OCI-LY1 (cell line): ENCODE data around the gene NKD1.
"Not testable (repeated sequence)": the region's sequence is repeated elsewhere in the genome, so short reads cannot be mapped to it uniquely, and the experiment has no call there.

Experiments
- H2AFZ ChIP-seq: fragments of 200-600 bp; sonication (generic), shearing (Covaris generic); 2 replicates; pipeline ENCODE4 v1.6.0; 2014; ENCODE audit warnings: antibody characterized with exemption, mild to moderate bottlenecking, low read length
- H3F3A ChIP-seq: fragments of 200-600 bp; sonication (generic), shearing (Covaris generic); 2 replicates; pipeline ENCODE4 v1.6.0; 2014; ENCODE audit warnings: mild to moderate bottlenecking, antibody characterized with exemption, low read length, moderate library complexity; ENCODE audit not compliant: insufficient read depth
- H3K27ac ChIP-seq: fragments of 200-600 bp; sonication (generic); 2 replicates; pipeline ENCODE4 v1.5.1; 2014; ENCODE audit warnings: low read length, mixed run types, mild to moderate bottlenecking, low read depth; ENCODE audit not compliant: poor library complexity, severe bottlenecking
- H3K27me3 ChIP-seq: fragments of 200-600 bp; sonication (generic); 2 replicates; pipeline ENCODE4 v1.6.0; 2014; ENCODE audit warnings: antibody characterized with exemption, mild to moderate bottlenecking, low read length, moderate library complexity; ENCODE audit not compliant: insufficient read depth
- H3K36me3 ChIP-seq: fragments of 200-600 bp; sonication (generic); 2 replicates; pipeline ENCODE4 v1.6.1; 2014; ENCODE audit warnings: mild to moderate bottlenecking, antibody characterized with exemption, low read length, moderate library complexity, mixed read lengths; ENCODE audit not compliant: insufficient read depth
- H3K4me1 ChIP-seq: fragments of 200-600 bp; sonication (generic); 2 replicates; pipeline ENCODE4 v1.5.1; 2014; ENCODE audit warnings: mild to moderate bottlenecking, low read length, moderate library complexity; ENCODE audit not compliant: insufficient read depth, severe bottlenecking
- H3K4me2 ChIP-seq: fragments of 200-600 bp; sonication (generic), shearing (Covaris generic); 2 replicates; pipeline ENCODE4 v1.6.1; 2014; ENCODE audit warnings: low read length
- H3K4me3 ChIP-seq: fragments of 200-600 bp; sonication (generic); 2 replicates; pipeline ENCODE4 v1.5.1; 2014; ENCODE audit warnings: low read length, low read depth, mild to moderate bottlenecking, mixed read lengths; ENCODE audit not compliant: poor library complexity, severe bottlenecking
- H3K79me2 ChIP-seq: fragments of 200-600 bp; shearing (Covaris generic); 2 replicates; pipeline ENCODE4 v1.6.1; 2016; ENCODE audit warnings: mixed run types, low read length, mixed read lengths; ENCODE audit not compliant: insufficient read depth
- H3K9ac ChIP-seq: fragments of 200-600 bp; sonication (generic), shearing (Covaris generic); 2 replicates; pipeline ENCODE4 v1.6.1; 2014; ENCODE audit warnings: mild to moderate bottlenecking, low read length, mixed read lengths
- H3K9me2 ChIP-seq: fragments of 200-600 bp; sonication (generic), shearing (Covaris generic); 2 replicates; pipeline ENCODE4 v1.6.1; 2014; ENCODE audit warnings: low read depth, mild to moderate bottlenecking, low read length, mixed read lengths
- H3K9me3 ChIP-seq: fragments of 200-600 bp; shearing (Covaris generic); 2 replicates; pipeline ENCODE4 v1.6.1; 2014; ENCODE audit warnings: low read length, mixed read lengths
- H4K20me1 ChIP-seq: fragments of 200-600 bp; sonication (generic), shearing (Covaris generic); 2 replicates; pipeline ENCODE4 v1.6.0; 2016; ENCODE audit warnings: mild to moderate bottlenecking, low read length; ENCODE audit not compliant: insufficient read depth
- EZH2 ChIP-seq: fragments of 200-600 bp; sonication (generic), shearing (Covaris generic); IDR thresholded peaks from 2 replicates; pipeline ENCODE4 v1.8.0; 2017; ENCODE audit warnings: borderline replicate concordance, mixed run types, mild to moderate bottlenecking, antibody characterized with exemption, low read length, moderate library complexity, mixed read lengths
- TF ChIP-seq, protein P1 (sequence below): fragments of 200-600 bp; sonication (generic), shearing (Covaris generic); IDR thresholded peaks from 2 replicates; pipeline ENCODE4 v1.5.1; 2017; ENCODE audit warnings: mild to moderate bottlenecking, antibody characterized with exemption, low read length, moderate library complexity, mixed read lengths

Gene NKD1

DNA sequence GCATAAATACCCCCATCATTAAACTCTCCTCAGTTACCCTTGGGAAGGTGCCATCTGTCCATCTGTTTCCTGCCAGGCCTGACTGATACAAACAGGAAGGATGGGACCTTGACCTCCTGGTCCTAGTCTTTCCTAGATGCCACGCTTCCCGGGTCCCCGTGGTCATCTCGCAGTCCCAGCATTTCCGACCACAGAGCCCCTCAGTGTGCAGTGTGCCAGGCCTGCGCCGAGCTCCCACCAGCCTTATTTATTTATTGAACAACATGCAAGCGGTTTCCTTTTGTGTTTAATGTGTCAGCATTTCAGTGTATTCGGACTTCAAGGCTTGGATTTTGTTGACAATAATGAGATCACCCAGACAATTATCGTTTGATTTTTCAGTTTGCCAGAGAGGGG, 45.6 kb upstream of the NKD1 start:
- no peaks in the 10 kb centered on the region for H3K36me3 ChIP-seq
- H3K4me2 ChIP-seq, result no peak overlapping the region
- no peaks in the 10 kb centered on the region for H3K27me3 ChIP-seq
- no peak overlapping the region for H3K4me3 ChIP-seq
- H3K9me3 ChIP-seq, result no peaks in the 10 kb centered on the region
- H3K27ac ChIP-seq, result no peak overlapping the region
- no peaks in the 10 kb centered on the region for H3K4me1 ChIP-seq
- H4K20me1 ChIP-seq, result no peaks in the 10 kb centered on the region
- H3K9me2 ChIP-seq, result no peaks in the 10 kb centered on the region
- no peak for TF ChIP-seq EZH2
- TF ChIP-seq, protein P1, sequence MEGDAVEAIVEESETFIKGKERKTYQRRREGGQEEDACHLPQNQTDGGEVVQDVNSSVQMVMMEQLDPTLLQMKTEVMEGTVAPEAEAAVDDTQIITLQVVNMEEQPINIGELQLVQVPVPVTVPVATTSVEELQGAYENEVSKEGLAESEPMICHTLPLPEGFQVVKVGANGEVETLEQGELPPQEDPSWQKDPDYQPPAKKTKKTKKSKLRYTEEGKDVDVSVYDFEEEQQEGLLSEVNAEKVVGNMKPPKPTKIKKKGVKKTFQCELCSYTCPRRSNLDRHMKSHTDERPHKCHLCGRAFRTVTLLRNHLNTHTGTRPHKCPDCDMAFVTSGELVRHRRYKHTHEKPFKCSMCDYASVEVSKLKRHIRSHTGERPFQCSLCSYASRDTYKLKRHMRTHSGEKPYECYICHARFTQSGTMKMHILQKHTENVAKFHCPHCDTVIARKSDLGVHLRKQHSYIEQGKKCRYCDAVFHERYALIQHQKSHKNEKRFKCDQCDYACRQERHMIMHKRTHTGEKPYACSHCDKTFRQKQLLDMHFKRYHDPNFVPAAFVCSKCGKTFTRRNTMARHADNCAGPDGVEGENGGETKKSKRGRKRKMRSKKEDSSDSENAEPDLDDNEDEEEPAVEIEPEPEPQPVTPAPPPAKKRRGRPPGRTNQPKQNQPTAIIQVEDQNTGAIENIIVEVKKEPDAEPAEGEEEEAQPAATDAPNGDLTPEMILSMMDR, result no peak
- H2AFZ ChIP-seq, result no peak overlapping the region
- no peak overlapping the region for H3K9ac ChIP-seq
- no peaks in the 10 kb centered on the region for H3K79me2 ChIP-seq
- H3F3A ChIP-seq, result no peaks in the 10 kb centered on the region

DNA sequence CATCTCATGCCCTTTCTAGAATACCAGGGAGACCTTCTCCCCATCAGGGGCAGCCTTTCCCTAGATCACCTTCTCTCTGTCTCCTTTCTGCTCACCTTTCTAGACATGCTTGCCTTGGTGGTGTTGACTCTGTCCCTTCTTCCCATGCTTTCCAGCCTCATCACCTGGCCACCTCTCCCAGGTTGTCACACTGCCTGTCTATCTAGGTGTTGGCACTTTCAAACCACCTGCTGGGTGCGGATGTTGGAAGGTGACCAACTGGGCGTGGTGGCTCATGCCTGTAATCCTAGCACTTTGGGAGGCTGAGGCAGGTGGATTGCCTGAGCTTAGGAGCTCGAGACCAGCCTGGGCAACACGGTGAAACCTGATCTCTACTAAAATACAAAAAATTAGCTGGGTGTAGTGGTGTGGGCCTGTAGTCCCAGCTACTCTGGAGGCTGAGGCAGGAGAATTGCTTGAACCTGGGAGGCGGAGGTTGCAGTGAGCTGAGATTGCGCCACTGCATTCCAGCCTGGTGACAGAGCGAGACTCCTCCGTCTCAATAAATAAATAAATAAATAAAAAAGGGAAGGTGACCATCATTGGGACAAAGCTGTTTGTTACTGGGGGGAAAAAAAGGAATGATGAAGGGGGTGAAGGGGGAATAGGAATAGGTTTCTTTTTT, 44.2 kb upstream of the NKD1 start:
- H3K9ac ChIP-seq, result not testable (repeated sequence)

DNA sequence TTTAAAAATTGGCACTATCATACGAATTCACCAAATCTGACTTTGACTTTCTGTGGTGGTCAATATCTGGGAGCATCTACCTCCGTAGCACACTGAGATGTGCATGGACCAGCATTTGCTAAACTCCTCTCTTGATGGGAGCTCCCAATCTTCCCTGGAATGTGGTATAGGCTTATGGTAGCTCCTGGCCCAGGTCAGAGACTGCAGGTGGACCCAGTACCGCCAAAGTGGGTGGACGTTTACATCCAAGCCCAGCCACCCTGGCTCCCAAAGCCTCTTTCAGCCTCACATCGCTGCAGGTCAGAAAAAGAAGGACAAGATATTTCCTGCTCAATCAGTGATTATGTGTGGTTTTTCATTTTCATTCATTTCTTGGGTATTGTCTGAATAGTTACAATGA, 43.1 kb upstream of the NKD1 start:
- no peak overlapping the region for H2AFZ ChIP-seq
- H3K9me2 ChIP-seq, result no peaks in the 10 kb centered on the region
- no peak overlapping the region for H3K9ac ChIP-seq

More for the DNA sequence above, 44.2 kb upstream of the NKD1 start:
- not testable (repeated sequence) for H3K79me2 ChIP-seq, H3K9me2 ChIP-seq, H3K9me3 ChIP-seq, H3K36me3 ChIP-seq, H3K27ac ChIP-seq, H3K27me3 ChIP-seq, H4K20me1 ChIP-seq, H3F3A ChIP-seq, H2AFZ ChIP-seq, H3K4me3 ChIP-seq, H3K4me2 ChIP-seq, H3K4me1 ChIP-seq

More for the DNA sequence above, 43.1 kb upstream of the NKD1 start:
- H3K36me3 ChIP-seq, result no peaks in the 10 kb centered on the region
- no peaks in the 10 kb centered on the region for H3K9me3 ChIP-seq
- no peaks in the 10 kb centered on the region for H3K27me3 ChIP-seq
- H3K4me3 ChIP-seq, result no peak overlapping the region
- H4K20me1 ChIP-seq, result no peaks in the 10 kb centered on the region
- no peaks in the 10 kb centered on the region for H3K79me2 ChIP-seq
- H3K4me2 ChIP-seq, result no peak overlapping the region
- H3F3A ChIP-seq, result no peaks in the 10 kb centered on the region
- TF ChIP-seq, protein P1, result no peak
- TF ChIP-seq EZH2, result no peak
- no peak overlapping the region for H3K27ac ChIP-seq
- H3K4me1 ChIP-seq, result no peaks in the 10 kb centered on the region
